Effector memory CD4-positive, alpha-beta T cell (primary cell): Measurements from ENCODE around the gene LDLRAD3.

Experiments used
- DNase-seq, 3 donors: peaks; one replicate each; pipeline ENCODE4 v3.0.0-alpha.2; 2020
- H3K27ac ChIP-seq: 2 replicates; pipeline ENCODE4 v1.7.0; 2013; ENCODE audit warnings: mild to moderate bottlenecking, low read length, moderate library complexity; ENCODE audit not compliant: insufficient read depth, poor library complexity, severe bottlenecking
- H3K27me3 ChIP-seq: replicated peaks from 2 replicates; pipeline ENCODE4 v1.7.0; 2013; ENCODE audit warnings: mild to moderate bottlenecking, low read length; ENCODE audit not compliant: insufficient read depth, control insufficient read depth, poor library complexity, severe bottlenecking
- H3K36me3 ChIP-seq: 2 replicates; pipeline ENCODE4 v1.7.0; 2013; ENCODE audit warnings: mild to moderate bottlenecking, low read length, moderate library complexity; ENCODE audit not compliant: control insufficient read depth, insufficient read depth
- H3K4me1 ChIP-seq: 2 replicates; pipeline ENCODE4 v1.7.0; 2013; ENCODE audit warnings: low read length, mild to moderate bottlenecking; ENCODE audit not compliant: control insufficient read depth, insufficient read depth, poor library complexity, severe bottlenecking
- H3K4me3 ChIP-seq: 2 replicates; pipeline ENCODE4 v1.7.0; 2013; ENCODE audit warnings: low read length, low read depth, mild to moderate bottlenecking; ENCODE audit not compliant: insufficient read depth, poor library complexity, severe bottlenecking
- H3K9me3 ChIP-seq: 2 replicates; pipeline ENCODE4 v1.7.0; 2013; ENCODE audit warnings: mild to moderate bottlenecking, low read length, moderate library complexity; ENCODE audit not compliant: control insufficient read depth

LDLRAD3 gene

GRCh38 chr11:36261094-36261493, 317.2 kb downstream of the LDLRAD3 start:
- no peaks in the 10 kb centered on the region for H3K4me1 ChIP-seq
- DNase-seq, result no peak
- no peaks in the 10 kb centered on the region for H3K36me3 ChIP-seq
- H3K27ac ChIP-seq, result no peak overlapping the region
- no peaks in the 10 kb centered on the region for H3K9me3 ChIP-seq
- H3K4me3 ChIP-seq, result no peak overlapping the region
- peaks cover 4% of the 10 kb centered on the region for H3K27me3 ChIP-seq

- H3K36me3 ChIP-seq, result no peaks in the 10 kb centered on the region
- no peak for DNase-seq
- H3K4me3 ChIP-seq, result no peak overlapping the region
- H3K27ac ChIP-seq, result no peak overlapping the region
- H3K9me3 ChIP-seq, result no peaks in the 10 kb centered on the region
- H3K27me3 ChIP-seq, result peaks cover 4% of the 10 kb centered on the region
- no peaks in the 10 kb centered on the region for H3K4me1 ChIP-seq
Measured at GRCh38 chr11:36264011-36264972, 320.4 kb downstream of the LDLRAD3 start.

GRCh38 chr11:36264973-36265344, 321.1 kb downstream of the LDLRAD3 start:
- Histone ChIP-seq H3K36me3 (no peaks in the 10 kb centered on the region), H3K9me3 (no peaks in the 10 kb centered on the region), H3K27ac (no peak overlapping the region), H3K4me3 (no peak overlapping the region), H3K4me1 (no peaks in the 10 kb centered on the region), H3K27me3 (peaks cover 4% of the 10 kb centered on the region)
- no peak for DNase-seq

DNA sequence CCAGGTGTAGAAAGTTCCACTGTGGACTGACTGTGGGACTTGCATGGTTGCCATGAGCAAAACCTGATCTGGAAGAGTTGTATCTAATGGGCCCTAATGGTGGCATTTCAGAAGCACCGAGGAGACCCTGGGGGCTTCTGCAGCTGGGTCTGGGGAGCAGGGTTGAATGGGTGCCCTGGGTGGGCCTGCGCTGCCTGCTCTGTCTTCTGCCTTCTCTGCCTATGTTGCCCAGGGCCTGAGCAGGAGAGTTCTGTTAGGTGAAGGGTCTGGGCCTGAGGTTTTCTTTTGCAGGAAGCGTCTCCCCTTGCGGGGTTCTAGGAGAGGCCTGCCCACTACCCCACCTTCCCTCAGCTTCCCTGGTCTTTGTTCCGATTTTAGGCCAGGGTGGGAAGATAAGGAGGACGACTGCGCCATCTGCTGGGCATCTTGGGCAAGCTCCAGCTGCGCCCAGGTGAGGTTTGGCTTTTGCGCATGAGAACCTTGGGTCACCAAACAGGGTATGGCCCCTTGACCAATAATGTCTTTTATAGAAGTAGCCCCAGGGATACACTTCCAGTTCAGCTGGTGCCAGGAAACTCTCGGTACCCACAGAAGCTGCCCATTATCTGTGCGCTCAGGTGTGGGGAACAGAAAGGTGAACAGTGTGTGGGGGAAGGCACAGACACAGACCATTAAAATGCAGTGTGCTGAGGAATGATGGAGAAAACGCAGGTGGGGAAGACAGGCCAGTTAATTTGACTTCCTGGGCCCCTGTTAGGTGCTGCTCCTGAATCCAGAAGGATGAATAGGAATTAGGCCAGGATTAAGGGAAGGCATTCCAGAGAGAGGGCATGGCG, 322.1 kb downstream of the LDLRAD3 start:
- Histone ChIP-seq H3K27me3 (no peaks in the 10 kb centered on the region), H3K27ac (no peak overlapping the region), H3K4me1 (no peaks in the 10 kb centered on the region), H3K4me3 (no peak overlapping the region), H3K9me3 (no peaks in the 10 kb centered on the region), H3K36me3 (peaks cover 5% of the 10 kb centered on the region)
- peak in 2 of 3 donors; percentile 9 to 29 for DNase-seq

- H3K36me3 ChIP-seq, result peaks cover 12% of the 10 kb centered on the region
- no peaks in the 10 kb centered on the region for H3K9me3 ChIP-seq
- H3K27ac ChIP-seq, result no peak overlapping the region
- no peaks in the 10 kb centered on the region for H3K4me1 ChIP-seq
- no peak for DNase-seq
- no peaks in the 10 kb centered on the region for H3K27me3 ChIP-seq
- H3K4me3 ChIP-seq, result no peak overlapping the region
Measured at GRCh38 chr11:36266767-36267166, 322.9 kb downstream of the LDLRAD3 start.

GRCh38 chr11:36268337-36268985, 324.6 kb downstream of the LDLRAD3 start:
- Histone ChIP-seq H3K4me1 (no peaks in the 10 kb centered on the region), H3K9me3 (no peaks in the 10 kb centered on the region), H3K27ac (no peak overlapping the region), H3K27me3 (no peaks in the 10 kb centered on the region), H3K4me3 (no peak overlapping the region), H3K36me3 (peaks cover 22% of the 10 kb centered on the region)
- DNase-seq, result no peak

GRCh38 chr11:36270701-36271100, 326.8 kb downstream of the LDLRAD3 start:
- Histone ChIP-seq H3K27me3 (no peaks in the 10 kb centered on the region), H3K4me3 (no peak overlapping the region), H3K27ac (no peak overlapping the region), H3K4me1 (no peaks in the 10 kb centered on the region), H3K36me3 (peaks cover 40% of the 10 kb centered on the region), H3K9me3 (no peaks in the 10 kb centered on the region)
- no peak for DNase-seq

GRCh38 chr11:36271794-36272407, 328.0 kb downstream of the LDLRAD3 start:
- no peak overlapping the region for H3K27ac ChIP-seq
- H3K36me3 ChIP-seq, result peaks cover 51% of the 10 kb centered on the region

DNA sequence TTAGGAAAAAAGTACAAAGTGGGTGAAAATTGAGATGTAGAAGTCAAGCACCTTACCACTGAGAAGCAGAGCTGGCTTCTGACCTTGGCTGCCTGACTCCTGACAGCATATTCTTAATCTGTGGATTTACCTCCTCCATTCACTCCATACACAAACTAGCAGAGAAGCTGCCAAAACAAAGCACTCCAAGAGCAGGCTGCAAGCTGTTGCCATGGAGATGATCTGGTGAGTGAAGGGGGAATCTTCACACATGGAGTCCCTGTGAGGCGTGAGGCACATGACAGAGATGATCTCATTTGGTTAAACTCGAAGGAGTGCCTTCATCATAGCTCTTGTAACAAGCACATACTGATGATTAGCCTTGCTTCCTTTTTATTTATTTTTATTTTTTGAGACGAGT, 329.2 kb downstream of the LDLRAD3 start:
- H3K9me3 ChIP-seq, result no peaks in the 10 kb centered on the region
- no peak for DNase-seq
- no peak overlapping the region for H3K27ac ChIP-seq
- H3K36me3 ChIP-seq, result peaks cover 55% of the 10 kb centered on the region
- H3K27me3 ChIP-seq, result no peaks in the 10 kb centered on the region
- no peaks in the 10 kb centered on the region for H3K4me1 ChIP-seq
- H3K4me3 ChIP-seq, result no peak overlapping the region

More at GRCh38 chr11:36271794-36272407, 328.0 kb downstream of the LDLRAD3 start:
- Histone ChIP-seq H3K4me1 (no peaks in the 10 kb centered on the region), H3K4me3 (no peak overlapping the region), H3K9me3 (no peaks in the 10 kb centered on the region), H3K27me3 (no peaks in the 10 kb centered on the region)
- no peak for DNase-seq
